Stimulated activated CD4-positive, alpha-beta T cell treated with anti-CD3 and anti-CD28 coated beads, Interleukin-15, amount 100 ng/mL, for 24 hours (primary cell): ENCODE measurements around the gene YAF2.
"Not testable (repeated sequence)": the region's sequence is repeated elsewhere in the genome, so short reads cannot be mapped to it uniquely, and the experiment has no call there.

ENCODE experiments used
- DNase-seq: peaks from one replicate; pipeline ENCODE4 v3.0.0-alpha.2; 2020

The YAF2 gene

GRCh38 chr12:42192686-42193085 lies 45.4 kb downstream of the YAF2 start:
- no peak for DNase-seq

DNA sequence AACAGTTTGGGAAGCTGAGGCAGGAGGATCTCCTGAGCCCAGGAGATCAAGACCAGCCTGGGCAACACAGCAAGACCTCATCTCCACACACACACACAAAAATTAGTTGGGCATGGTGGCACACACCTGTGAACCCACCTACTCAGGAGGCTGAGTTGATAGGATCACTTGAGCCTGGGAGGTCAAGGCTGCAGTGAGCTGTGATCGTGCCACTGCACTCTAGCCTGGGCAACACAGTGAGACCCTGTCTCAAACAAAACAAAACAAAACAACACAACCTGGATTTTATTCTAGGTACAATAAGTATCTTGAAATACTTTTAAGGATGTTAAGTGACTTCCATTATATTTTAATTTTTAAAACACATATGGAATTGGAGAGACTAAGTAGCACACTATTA lies 45.8 kb downstream of the YAF2 start:
- no peak for DNase-seq

GRCh38 chr12:42190376-42190775 lies 47.7 kb downstream of the YAF2 start:
- no peak for DNase-seq

- DNase-seq = not testable (repeated sequence)
Observed at GRCh38 chr12:42188275-42188674, 49.8 kb downstream of the YAF2 start.

- no peak for DNase-seq
Observed at GRCh38 chr12:42187799-42188198, 50.2 kb downstream of the YAF2 start.

DNA sequence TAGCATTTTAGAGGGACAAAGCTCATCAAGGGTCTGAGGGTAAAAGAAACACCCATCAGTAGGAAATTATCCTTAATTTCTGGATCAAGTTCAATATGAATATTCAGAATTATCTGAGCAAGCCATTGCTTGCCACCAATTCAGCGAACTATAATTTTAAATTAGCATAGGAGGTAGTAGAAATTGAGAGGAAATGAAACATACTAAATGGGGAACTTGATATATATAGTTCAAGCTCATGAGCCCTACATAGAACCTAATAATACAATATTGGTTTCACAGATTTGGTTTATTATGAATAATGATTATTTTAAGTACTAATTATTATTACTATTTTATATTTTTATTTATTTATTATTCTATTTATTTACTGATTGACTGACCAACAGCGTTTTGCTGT lies 51.3 kb downstream of the YAF2 start:
- no peak for DNase-seq

GRCh38 chr12:42182394-42182793 lies 55.7 kb downstream of the YAF2 start:
- no peak for DNase-seq

- no peak for DNase-seq
Observed at GRCh38 chr12:42180990-42181596, 57.0 kb downstream of the YAF2 start.

DNA sequence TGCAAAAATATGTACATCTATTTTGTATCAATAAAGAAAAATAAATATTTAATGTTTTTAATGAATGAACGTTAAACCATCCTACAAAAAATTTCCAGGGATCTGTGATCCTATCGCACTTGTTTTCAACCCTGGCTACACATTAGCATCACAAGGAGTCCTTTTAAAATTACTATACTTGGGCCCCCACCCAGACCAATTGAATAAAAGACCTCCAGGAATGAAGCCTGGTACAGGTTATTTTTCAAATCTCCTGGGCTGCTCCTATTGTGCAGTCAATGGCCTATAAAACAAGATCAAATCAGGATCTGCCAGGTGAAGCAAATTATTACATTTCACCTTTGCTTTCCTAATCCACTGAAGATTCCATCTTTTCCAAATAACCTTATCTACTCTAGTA lies 59.9 kb downstream of the YAF2 start:
- no peak for DNase-seq

GRCh38 chr12:42174978-42175377 lies 63.1 kb downstream of the YAF2 start:
- DNase-seq = no peak

- DNase-seq = no peak
Observed at GRCh38 chr12:42173961-42174521, 64.0 kb downstream of the YAF2 start.

DNA sequence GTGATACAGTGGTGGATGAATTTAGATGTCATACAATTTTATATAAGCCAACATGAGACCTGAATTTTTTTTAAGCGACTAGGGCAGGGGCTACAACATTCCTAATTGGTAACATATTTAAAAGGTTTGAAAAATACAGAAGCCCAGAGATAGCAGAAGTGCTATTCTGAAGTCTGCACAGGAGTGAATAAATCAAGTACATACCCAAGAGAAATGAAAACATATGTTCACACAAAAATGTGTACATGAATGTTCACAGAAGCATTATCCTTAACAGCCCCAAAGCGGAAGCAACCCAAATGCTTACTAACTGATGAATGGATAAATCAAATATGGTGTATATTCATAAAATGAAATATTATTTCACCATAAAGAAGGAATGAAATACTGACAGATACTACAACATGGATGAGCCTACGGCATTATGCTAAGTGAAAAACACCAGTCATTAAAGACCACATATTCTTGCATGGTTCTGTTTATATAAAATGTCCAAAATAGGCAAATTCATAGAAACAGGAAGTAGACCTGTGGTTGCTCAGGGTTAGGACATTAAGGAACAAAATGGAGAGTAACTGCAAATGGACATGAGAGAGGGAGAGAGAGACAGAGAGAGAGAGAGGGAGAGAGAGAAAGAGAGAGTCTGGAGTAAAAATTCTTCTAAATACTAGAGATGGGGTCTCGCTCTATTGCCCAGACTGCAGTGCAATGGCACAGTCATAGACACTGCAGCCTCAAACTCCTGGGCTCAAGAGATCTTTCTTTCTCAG lies 65.4 kb downstream of the YAF2 start:
- DNase-seq = no peak

DNA sequence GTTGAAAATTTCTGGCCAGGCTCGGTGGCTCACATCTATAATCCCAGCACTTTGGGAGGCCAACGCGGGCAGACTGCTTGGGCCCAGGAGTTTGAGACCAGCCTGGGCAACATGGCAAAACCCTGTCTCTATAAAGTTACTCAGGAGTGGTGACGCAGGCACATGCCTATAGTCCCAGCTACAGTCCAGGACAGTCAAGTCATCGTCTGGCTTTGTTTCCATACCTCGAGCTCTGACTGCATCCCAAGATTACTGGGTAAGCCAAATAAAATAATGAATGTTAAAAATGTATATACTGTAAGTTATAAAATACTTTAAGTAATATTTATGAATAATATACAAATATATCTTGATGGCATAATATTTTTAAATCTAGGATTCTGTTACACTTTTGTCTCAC lies 70.3 kb downstream of the YAF2 start:
- DNase-seq = no peak

- no peak for DNase-seq
Observed at GRCh38 chr12:42166501-42166900, 71.5 kb downstream of the YAF2 start.

DNA sequence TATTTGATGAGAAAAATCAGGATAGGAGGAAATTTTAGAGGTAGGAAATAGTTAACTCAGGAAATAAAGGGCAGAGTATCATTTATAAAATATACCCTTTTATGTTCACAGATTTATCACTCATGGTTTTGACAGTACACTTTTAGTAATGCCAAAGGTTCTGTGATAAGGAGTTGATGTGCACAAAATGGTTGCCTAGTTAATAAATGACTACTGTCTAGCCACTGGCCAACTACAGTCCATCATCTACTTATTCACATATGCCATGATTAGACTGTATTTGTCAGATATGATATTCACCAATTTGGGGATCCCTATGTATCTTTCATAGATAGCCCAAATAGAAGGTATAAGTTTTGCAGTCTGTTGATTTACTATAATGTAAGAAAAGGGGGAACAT lies 74.1 kb downstream of the YAF2 start:
- DNase-seq = no peak

DNA sequence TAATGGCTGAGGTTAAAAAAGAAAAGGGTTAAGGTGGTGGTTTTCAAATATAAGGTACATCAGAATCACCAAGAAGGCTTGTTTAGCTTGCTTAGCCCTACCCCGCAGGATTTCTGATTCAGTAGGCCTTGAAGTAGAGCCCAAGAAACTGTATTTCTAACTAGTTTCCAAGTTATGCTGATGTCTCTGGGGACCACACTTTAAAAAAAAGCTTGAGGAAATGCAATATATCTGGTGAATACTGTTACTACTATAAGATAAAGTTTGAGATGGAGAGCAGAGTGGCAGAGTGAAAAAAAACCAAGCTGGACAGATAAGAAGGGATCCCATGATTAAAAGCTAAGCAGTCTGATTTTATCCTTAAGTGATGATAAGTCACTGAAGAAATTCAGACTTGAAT lies 75.1 kb downstream of the YAF2 start:
- no peak for DNase-seq

GRCh38 chr12:42162193-42162592 lies 75.9 kb downstream of the YAF2 start:
- no peak for DNase-seq

DNA sequence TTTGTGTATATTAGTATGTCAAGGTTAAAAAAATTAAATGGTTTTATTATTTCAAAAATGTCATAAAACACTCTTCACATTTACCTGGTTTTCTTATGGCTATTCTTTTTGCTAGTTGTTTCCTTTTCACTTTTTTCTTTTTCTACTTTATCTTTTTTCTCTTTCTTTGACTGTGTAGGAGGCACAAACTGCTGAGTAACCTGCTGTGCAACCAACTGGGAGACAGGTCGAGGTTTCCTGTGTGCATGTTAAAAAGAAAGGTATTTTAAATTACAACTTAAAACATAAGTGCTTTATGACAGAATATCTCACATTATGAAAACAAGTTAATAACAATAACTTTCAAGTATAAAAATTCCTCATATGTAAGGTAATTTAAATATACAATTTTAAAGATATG lies 76.5 kb downstream of the YAF2 start:
- no peak for DNase-seq

DNA sequence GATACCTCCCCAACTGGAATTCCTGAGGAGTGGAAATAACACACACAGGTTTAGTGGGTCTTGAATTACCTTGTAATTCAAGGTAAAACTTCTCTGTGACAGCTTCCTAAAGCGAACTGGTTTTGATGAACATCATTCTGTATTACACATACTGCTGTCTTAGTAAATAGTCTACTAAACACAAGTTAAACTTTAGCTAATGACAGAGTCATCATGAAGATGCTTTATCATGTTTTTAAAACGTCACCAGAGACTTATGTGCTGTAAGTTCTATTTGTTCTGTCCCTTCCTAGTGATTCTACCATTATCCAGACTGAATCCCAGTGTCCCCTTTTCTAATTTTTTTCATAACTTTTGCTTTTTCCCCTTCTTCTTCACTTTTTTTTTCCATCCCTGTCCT lies 81.8 kb downstream of the YAF2 start:
- DNase-seq = no peak

DNA sequence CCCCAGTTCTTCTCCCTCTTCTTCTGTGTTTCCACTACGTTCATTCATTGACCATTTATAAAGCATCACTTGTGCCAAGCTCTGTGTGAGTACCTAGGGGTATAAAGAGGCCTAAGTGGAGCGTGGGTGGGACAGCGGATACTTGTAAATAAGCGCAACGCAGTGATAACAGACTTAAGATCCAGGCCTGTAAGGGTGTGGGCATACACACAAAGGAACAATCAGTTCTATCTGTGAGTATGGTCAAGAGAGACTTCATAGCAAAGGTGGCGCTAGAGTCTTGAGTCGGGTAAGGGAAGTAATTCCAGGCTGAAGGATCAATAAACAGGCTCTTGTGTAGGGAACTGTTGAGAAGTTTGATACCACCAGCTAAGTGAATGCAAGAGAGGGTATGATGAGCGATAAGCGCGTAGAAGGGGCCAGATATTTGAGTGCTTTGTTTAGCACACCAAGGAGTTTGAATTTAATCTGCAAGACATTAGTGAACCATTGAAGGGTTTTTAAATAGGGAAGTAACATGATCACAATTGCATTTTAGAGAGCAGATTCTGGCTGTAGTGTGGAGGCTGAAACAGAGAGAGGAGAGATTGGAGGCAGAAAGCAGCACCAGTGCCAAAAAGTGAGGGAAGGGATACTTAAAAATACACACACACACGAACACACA lies 92.4 kb downstream of the YAF2 start:
- DNase-seq = no peak

DNA sequence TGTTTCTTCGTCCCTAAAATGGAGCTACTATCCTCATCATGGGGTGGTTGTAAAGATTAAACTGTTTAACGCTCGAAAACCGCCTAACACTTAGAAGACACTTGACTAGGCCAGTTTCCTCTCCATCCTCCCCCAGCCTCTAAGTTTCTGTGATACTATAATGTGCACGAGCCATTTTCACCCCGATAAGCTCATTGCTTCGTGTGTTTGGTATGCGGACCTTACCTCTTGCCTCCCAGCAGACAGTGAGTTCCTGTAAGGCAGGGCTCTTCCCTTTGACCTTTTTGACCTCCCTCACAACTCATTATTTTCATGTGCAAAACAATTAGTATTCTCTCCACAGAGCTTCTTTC lies 92.9 kb downstream of the YAF2 start:
- DNase-seq = no peak

DNA sequence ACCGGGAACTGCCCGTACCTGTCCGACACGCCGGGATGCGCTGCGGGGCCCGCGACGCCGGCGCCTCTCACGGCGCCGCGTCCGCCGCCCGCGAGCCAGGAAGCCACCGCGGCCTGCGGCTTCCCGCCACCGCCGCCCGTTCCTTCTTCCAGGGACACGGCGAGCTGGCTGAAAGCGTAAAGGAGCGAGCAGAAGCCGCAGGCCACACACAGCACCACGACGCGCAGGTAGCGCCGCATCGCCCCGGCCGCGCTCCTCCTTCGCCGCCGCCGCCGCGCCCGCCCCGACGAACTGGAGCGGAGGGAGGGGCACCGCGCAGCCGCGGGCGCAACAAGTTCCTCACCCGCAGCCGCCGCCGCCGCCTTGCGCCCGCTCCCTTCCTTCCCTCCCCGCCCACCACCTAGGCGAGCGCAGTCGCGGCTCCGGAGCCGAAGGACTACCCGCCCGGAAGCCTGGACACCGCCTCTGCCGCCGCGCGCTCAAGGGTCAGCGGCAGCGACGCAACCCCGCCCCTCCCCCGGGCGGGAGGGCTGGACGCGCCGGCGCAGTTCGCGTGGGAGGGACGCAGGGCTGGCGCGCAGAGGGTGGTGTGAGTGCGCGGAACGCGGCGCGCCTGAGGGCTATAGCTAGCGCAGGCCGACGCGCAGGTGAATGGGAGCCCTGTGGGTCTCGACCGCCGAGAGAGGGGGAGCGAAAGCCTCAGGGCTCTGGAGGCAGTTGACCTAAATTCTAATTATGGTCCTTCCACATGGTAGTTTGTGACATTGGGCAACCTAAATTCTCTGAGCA lies 93.4 kb downstream of the YAF2 start, which contains the start of gene GXYLT1:
Gene GXYLT1, minus strand, starts transcription at position 467 of the 789 bp plus-strand sequence. Its CDS starts 228 bp downstream, at position 239.
- DNase-seq = peak; percentile 90

GRCh38 chr12:42144158-42144407 lies 94.0 kb downstream of the YAF2 start:
- no peak for DNase-seq
